ENCODE results near the gene FSTL4.

The FSTL4 gene

DNA sequence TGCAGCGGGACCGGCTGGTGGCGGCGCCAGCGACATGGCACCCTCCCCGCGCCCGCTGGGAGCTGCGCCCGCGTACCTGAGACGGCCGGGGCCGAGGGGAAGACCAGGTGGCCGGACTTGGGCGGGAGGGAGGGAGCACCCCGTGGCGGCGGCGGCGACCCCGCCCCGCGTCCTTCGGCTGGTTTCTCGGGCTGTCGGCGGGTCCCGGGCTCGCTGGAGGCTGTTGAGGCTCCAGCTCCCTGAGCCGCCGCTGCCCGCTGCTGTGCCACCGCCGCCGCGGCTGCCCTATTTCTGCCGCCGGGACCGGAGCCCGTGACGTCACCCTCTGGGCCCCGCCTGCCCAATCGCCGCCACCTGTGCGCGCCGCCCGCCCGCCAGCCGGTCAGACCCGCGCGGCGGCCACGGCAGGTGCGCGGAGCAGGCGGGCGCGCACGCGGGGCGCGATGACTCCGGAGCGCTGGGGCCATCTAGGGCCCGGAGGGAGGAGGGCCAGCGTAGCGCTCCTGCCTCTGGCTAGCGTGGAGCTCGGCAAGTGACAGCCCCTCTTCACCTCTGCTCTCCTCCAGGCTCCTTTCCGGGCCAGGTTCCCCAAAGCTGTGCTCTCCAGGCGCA is at the start of gene FSTL4:
Gene FSTL4 (minus strand): TSS at position 293 of the 612 bp plus-strand sequence.
- H3K36me3 Mint-ChIP-seq (ENCODE audit: low read depth), result no peaks in the 10 kb centered on the region
- H3K27me3 Mint-ChIP-seq (ENCODE audit: low read depth), result peaks cover 67% of the 10 kb centered on the region
- peak within 1 kb of the TSS; percentile 47 for H3K4me3 Mint-ChIP-seq
- H3K4me1 Mint-ChIP-seq (ENCODE audit: low read depth), result no peaks in the 10 kb centered on the region
- DNase-seq (ENCODE audit: low spot score), result peak; percentile 21
- H3K9me3 Mint-ChIP-seq, result no peaks in the 10 kb centered on the region
- no peak within 1 kb of the TSS for H3K27ac Mint-ChIP-seq

DNA sequence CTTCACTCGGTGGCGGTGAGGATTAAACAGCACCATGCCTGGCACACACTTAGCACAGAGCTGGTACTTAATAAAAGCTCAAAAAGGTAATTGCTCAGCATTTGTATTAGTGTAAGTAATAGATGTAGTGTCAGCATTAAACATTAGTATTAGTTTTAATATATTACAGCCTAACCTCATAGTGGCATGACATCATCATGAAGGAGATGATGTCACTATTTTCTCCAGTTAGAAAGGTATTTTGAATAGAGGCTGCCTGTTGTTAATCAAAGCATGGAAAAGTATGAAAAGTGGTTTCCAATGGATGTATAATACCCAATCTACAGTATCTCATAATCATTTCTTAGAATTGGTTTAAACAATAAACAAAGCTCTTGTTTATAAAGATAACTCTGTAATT is 49.0 kb upstream of the FSTL4 start:
- no peak overlapping the region for H3K4me3 Mint-ChIP-seq
- H3K9me3 Mint-ChIP-seq, result no peaks in the 10 kb centered on the region
- H3K36me3 Mint-ChIP-seq (ENCODE audit: low read depth), result no peaks in the 10 kb centered on the region
- H3K4me1 Mint-ChIP-seq (ENCODE audit: low read depth), result no peaks in the 10 kb centered on the region
- no peak for DNase-seq (ENCODE audit: low spot score)
- H3K27ac Mint-ChIP-seq, result no peak overlapping the region
- H3K27me3 Mint-ChIP-seq (ENCODE audit: low read depth), result peaks cover 14% of the 10 kb centered on the region

DNA sequence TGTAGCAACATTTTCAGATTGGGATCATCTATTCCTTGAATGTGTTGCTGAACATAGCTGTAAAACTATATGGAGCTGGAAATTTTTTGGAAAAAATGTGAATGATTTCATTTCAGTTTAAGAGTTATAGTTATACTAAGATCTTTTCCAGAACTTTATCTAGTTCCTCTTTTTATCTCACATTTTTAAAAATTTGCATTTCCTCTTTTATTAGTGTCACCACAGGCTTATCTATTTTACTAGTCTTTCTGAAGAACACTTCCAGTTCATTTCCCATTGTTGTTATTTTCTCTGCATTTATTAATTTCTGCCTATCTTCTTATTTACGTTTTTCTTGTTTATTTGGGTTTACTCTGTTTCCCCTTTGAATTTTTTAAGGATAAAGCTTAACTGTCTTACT is 46.0 kb upstream of the FSTL4 start:
- Mint-ChIP-seq H3K9me3 (no peaks in the 10 kb centered on the region), H3K4me3 (no peak overlapping the region), H3K36me3 (ENCODE audit: low read depth) (no peaks in the 10 kb centered on the region), H3K4me1 (ENCODE audit: low read depth) (no peaks in the 10 kb centered on the region), H3K27me3 (ENCODE audit: low read depth) (peaks cover 14% of the 10 kb centered on the region), H3K27ac (no peak overlapping the region)
- no peak for DNase-seq (ENCODE audit: low spot score)

DNA sequence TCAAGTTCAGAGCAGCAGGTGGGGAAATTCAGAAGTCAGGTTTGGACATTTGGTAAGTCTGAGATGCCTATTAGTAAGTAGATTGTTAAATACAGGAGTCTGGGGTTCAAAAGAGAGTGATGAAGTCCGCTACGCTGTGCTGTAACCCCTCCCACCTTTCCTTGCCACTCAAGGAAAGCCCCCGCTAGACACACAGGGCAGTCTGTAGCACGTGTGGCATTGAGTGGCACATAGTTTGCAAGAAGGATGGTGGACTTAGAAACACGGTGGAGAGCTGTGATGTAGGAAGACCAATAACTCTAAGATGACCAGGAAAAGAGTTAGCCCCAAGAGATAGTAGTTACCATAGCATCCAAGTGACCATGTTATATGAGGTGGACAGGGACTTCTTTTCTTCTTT is 44.7 kb upstream of the FSTL4 start:
- Mint-ChIP-seq H3K4me3 (no peak overlapping the region), H3K27me3 (ENCODE audit: low read depth) (peaks cover 10% of the 10 kb centered on the region), H3K36me3 (ENCODE audit: low read depth) (no peaks in the 10 kb centered on the region), H3K4me1 (ENCODE audit: low read depth) (no peaks in the 10 kb centered on the region), H3K9me3 (no peaks in the 10 kb centered on the region), H3K27ac (no peak overlapping the region)
- no peak for DNase-seq (ENCODE audit: low spot score)

DNA sequence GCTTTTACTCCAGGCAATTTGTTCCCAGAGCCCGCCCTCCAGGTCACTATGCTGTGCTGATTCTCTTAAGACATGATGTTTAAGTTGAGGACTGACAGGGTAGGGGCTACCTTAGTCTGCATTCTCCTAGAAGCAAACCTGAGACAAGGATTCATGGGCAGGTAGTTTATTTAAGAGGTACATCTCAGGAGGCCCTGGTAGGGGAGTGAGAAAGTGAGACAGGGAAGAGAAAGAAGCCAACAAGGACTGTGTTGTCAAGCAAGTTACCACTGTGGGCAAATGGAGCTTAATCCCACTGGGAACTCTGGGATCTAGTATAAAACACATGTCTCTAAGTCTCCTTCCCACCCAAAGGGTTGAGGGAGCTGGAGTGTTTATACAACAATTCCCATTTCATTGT is 43.6 kb upstream of the FSTL4 start:
- Mint-ChIP-seq H3K27ac (no peak overlapping the region), H3K36me3 (ENCODE audit: low read depth) (no peaks in the 10 kb centered on the region), H3K27me3 (ENCODE audit: low read depth) (peaks cover 13% of the 10 kb centered on the region), H3K4me1 (ENCODE audit: low read depth) (no peaks in the 10 kb centered on the region), H3K4me3 (no peak overlapping the region), H3K9me3 (no peaks in the 10 kb centered on the region)
- DNase-seq (ENCODE audit: low spot score), result no peak

DNA sequence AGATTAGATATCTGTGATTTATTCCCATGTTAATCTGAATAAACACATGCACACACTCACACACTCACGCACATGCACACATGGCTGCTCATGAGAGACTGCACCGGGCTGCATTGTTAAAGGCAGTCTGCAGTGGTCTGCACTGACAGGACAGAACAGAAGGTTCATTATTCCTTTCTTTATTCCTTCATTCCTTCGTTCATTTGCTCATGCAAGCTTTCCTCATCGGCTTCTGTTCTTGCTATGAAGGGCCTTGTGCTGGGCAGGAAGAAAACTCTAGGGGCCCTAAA is 41.4 kb upstream of the FSTL4 start:
- no peaks in the 10 kb centered on the region for H3K9me3 Mint-ChIP-seq
- H3K36me3 Mint-ChIP-seq (ENCODE audit: low read depth), result no peaks in the 10 kb centered on the region
- no peaks in the 10 kb centered on the region for H3K4me1 Mint-ChIP-seq (ENCODE audit: low read depth)
- no peak for DNase-seq (ENCODE audit: low spot score)
- no peak overlapping the region for H3K4me3 Mint-ChIP-seq
- peaks cover 15% of the 10 kb centered on the region for H3K27me3 Mint-ChIP-seq (ENCODE audit: low read depth)
- no peak overlapping the region for H3K27ac Mint-ChIP-seq

DNA sequence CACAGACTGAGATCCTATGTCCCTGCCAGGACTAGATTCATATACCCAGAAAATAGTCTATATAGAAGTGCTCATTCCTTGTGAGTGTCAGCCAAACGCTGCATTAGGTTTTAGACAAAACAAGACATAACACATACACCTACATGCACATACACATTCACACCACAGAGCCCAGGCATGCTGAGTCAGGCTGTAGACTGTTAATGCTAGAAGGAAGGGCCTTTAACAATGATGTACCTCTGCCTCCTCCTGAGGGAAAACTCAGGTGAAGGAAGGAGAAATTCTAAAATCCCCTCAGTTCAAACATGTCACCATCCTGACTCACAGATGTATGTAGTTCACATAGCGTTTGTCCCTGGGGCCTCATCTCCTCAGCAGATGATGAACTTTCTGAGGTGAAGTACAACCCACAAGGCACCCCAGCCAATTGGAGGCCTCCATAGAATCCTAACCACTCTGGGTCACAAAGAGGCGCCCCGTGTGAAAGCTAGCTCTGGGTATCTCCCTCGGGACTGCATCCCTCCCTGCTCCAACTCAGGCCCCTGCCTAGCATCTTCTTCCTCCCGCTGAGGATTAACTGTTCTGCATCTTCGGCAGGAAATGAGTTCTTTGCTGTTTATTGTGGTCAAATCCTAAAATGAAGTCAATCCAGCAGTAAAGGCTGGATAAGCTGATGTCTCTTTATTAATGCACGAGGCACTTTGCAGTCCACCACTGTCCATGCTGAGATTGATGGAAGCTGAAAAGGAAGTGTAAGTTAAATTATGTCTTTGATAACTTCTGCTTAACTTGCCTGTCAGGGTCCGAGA is 40.8 kb upstream of the FSTL4 start:
- Mint-ChIP-seq H3K4me3 (no peak overlapping the region), H3K36me3 (ENCODE audit: low read depth) (no peaks in the 10 kb centered on the region), H3K27ac (no peak overlapping the region), H3K27me3 (ENCODE audit: low read depth) (peaks cover 13% of the 10 kb centered on the region), H3K4me1 (ENCODE audit: low read depth) (no peaks in the 10 kb centered on the region), H3K9me3 (no peaks in the 10 kb centered on the region)
- no peak for DNase-seq (ENCODE audit: low spot score)

DNA sequence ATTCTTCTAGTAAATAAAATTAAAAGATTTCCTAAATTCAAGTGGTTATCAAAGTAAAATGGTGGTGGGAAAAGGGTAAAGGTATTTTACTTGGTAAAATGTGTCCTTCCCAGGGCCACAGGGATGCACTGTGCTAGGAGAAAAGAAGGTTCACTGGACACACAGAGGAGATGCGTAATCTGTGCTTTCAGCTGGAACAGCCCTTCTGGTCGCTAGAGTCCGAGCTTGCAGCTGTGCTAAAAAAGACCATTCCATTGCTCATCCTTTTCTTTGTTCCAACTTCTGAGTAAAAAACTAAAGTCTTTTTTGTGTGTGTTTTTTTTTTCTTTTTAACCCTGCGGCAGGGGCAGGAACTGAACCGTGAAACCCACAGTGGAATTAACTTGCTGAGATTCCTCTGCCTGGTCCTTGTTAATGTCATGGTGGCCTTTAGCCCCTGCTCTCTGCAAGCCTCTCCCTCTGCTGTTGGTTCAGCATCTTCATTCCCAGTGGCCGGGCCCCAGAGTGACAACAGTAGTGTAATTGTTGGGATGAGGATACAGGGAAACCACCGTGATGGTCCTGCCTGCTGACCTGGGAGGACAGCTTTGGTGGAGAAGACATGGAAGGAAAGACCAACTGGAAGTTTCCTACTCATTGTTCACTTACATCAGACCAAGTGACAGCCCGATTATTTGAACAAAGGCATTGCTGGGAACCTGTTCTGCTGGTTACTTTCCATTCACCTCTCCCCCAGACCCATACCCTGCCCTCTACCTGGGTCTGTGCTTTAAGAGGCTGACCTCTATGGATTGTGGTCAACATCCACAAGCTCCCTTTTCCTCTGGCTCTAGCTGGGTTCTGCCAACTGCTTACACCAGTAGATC is 31.9 kb upstream of the FSTL4 start:
- Mint-ChIP-seq H3K27me3 (ENCODE audit: low read depth) (peaks cover 15% of the 10 kb centered on the region), H3K4me3 (no peak overlapping the region), H3K27ac (no peak overlapping the region), H3K9me3 (no peaks in the 10 kb centered on the region), H3K36me3 (ENCODE audit: low read depth) (no peaks in the 10 kb centered on the region), H3K4me1 (ENCODE audit: low read depth) (no peaks in the 10 kb centered on the region)
- DNase-seq (ENCODE audit: low spot score), result no peak

DNA sequence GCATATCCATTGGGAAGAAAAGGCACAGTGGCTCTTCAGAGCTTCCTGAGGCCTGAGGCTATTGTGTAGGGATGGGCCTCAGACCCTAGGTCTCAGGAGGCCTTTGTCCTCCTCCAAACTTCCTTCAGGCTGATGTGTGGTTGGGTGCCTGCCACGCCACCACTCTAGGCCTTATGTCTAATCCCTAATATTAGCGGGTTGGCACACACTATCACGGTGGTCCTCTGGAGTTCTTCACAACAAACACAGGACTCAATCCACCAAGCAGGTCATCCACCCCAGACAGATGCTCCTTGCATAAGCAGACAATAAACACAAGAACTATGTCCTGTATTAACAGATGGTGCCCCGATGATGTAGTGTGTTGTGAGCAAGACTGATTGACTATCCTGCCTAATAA is 31.0 kb upstream of the FSTL4 start:
- H3K9me3 Mint-ChIP-seq, result no peaks in the 10 kb centered on the region
- no peak overlapping the region for H3K4me3 Mint-ChIP-seq
- H3K27me3 Mint-ChIP-seq (ENCODE audit: low read depth), result peaks cover 13% of the 10 kb centered on the region
- no peak for DNase-seq (ENCODE audit: low spot score)
- no peaks in the 10 kb centered on the region for H3K4me1 Mint-ChIP-seq (ENCODE audit: low read depth)
- H3K36me3 Mint-ChIP-seq (ENCODE audit: low read depth), result no peaks in the 10 kb centered on the region
- H3K27ac Mint-ChIP-seq, result no peak overlapping the region

DNA sequence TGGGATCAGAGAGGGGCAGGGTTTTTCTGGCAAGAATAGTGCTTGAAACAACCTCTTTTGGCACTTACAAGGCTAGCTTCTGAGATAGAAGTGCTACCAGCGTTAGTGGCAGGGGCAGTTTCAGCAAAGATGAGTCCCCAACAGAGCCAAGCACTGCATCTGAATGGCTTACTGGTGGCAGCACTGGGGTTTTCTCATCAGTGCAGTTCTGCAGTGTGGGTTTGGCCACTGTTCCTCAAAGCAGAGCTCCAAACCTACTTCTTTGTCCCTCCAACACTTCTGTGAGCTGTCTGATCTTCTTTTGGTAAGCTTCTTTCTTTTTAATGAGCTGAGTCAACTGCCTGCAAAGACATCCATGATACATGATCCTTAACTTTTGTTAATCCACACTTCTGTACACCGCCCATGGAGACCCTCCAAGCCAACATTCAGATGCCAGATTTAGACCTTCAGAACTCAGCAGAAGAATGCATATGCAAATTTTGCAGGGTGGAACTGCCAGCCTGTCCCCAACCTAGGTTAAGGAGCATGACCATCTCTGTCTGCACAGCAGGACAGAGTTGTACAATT is 29.9 kb upstream of the FSTL4 start:
- Mint-ChIP-seq H3K27ac (no peak overlapping the region), H3K27me3 (ENCODE audit: low read depth) (peaks cover 13% of the 10 kb centered on the region), H3K9me3 (no peaks in the 10 kb centered on the region), H3K4me3 (no peak overlapping the region), H3K4me1 (ENCODE audit: low read depth) (no peaks in the 10 kb centered on the region), H3K36me3 (ENCODE audit: low read depth) (no peaks in the 10 kb centered on the region)
- no peak for DNase-seq (ENCODE audit: low spot score)

DNA sequence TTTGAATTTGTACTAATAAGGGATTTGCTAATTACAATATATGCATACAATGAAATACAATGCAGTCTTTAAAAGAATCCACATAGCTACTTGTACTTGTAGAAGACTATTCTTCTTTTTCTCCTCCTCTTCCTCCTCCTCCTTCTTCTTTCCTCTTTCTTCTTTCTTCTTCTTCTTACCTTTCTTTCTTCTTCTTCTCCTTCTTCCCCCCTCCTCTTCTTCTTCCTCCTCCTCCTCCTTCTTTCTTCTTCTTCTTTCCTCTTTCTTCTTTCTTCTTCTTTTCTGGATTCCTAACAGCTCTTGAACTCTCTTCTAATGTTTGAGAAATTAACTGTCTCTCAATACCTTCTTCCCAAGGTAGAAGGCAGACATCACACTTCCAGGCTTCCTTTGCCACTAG is 29.3 kb upstream of the FSTL4 start:
- no peak overlapping the region for H3K4me3 Mint-ChIP-seq
- H3K9me3 Mint-ChIP-seq, result no peaks in the 10 kb centered on the region
- H3K36me3 Mint-ChIP-seq (ENCODE audit: low read depth), result no peaks in the 10 kb centered on the region
- no peak for DNase-seq (ENCODE audit: low spot score)
- peaks cover 13% of the 10 kb centered on the region for H3K27me3 Mint-ChIP-seq (ENCODE audit: low read depth)
- H3K27ac Mint-ChIP-seq, result no peak overlapping the region
- H3K4me1 Mint-ChIP-seq (ENCODE audit: low read depth), result no peaks in the 10 kb centered on the region

DNA sequence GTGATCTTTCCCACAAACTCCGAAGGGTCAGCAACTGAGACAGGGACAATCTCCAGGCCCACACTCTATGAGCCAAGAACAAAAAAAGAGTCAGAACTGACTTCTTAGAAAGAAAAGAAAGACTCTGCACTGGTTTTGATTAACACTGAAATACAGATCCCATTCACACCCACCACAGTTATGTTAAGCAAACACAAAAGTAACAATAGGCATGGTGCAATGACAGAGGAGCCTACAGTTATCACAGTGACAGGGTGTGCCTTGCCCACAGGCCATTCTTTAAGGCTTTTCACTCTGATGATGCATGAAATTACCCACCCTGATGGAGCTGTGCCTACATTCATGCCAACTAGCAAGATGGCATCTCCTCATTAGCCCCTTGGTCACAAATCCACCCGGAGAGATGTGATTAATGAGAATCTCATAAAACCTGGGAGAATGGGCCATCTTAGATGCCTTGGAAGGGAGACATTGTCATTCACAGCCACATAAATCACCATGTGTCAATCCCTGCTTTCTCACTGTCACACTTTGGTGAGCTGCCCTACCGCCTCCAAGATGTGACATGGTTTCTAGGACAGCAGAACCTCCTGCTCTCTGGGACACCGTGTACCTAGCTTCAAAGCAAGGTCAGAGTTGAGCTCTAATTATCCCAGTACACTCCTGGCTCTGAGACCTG is 27.6 kb upstream of the FSTL4 start:
- no peak overlapping the region for H3K27ac Mint-ChIP-seq
- H3K9me3 Mint-ChIP-seq, result no peaks in the 10 kb centered on the region
- no peaks in the 10 kb centered on the region for H3K4me1 Mint-ChIP-seq (ENCODE audit: low read depth)
- no peak overlapping the region for H3K4me3 Mint-ChIP-seq
- DNase-seq (ENCODE audit: low spot score), result no peak
- no peaks in the 10 kb centered on the region for H3K36me3 Mint-ChIP-seq (ENCODE audit: low read depth)
- H3K27me3 Mint-ChIP-seq (ENCODE audit: low read depth), result peaks cover 14% of the 10 kb centered on the region

DNA sequence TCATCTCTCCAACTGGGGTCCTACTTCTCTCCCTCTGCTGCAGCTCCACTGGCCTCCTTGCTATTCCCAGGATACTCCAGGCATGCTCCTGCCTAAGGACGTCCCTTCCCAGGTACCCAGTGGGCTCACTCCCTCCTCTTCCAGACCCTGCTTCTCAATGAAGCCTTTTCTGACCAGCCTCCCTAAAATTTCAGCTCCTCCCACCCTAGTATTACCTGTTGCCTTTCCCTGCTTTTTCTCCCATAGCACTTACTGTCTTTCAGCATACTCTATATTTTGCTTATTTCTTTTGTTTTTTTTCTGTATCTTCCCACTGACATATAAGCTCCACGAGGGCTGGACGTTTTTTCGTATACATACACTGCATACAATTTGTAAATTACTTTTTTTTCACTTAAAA is 26.1 kb upstream of the FSTL4 start:
- Mint-ChIP-seq H3K9me3 (no peaks in the 10 kb centered on the region), H3K4me3 (no peak overlapping the region), H3K36me3 (ENCODE audit: low read depth) (no peaks in the 10 kb centered on the region)

DNA sequence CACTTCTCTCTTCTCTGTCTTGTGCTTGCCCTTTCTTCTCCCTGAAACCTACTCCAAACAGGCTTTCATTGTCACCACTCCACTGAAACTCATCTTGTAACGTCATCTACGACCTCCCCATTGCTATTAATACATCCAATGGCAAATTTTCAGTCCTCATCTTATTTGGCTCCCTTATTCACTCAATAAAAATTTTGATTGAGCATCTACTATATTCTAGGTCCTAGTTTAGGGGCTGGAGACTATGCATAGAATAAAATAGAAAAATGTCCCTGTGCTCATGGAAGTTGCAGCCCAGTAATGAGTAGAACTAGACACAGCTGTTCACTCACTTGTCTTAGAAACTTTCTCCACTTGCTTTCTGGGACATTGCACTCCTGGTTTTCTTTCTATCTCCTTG is 24.9 kb upstream of the FSTL4 start:
- Mint-ChIP-seq H3K27me3 (ENCODE audit: low read depth) (peaks cover 17% of the 10 kb centered on the region), H3K36me3 (ENCODE audit: low read depth) (no peaks in the 10 kb centered on the region), H3K4me3 (no peak overlapping the region), H3K4me1 (ENCODE audit: low read depth) (no peaks in the 10 kb centered on the region), H3K27ac (no peak overlapping the region), H3K9me3 (no peaks in the 10 kb centered on the region)
- no peak for DNase-seq (ENCODE audit: low spot score)

More for the DNA sequence above, 26.1 kb upstream of the FSTL4 start:
- DNase-seq (ENCODE audit: low spot score), result no peak
- H3K4me1 Mint-ChIP-seq (ENCODE audit: low read depth), result no peaks in the 10 kb centered on the region
- H3K27me3 Mint-ChIP-seq (ENCODE audit: low read depth), result peaks cover 14% of the 10 kb centered on the region
- no peak overlapping the region for H3K27ac Mint-ChIP-seq

All from T-helper 2 cell treated with Interferon-gamma antibody and Interleukin-4, amounts not matched to agents 5 μg/mL and 100 μg/mL, for 36 hours (primary cell).